HEK293 (cell line): ENCODE data around the gene BCR.

Source experiments
- CTCF ChIA-PET: fragments of 350-600 bp; formaldehyde crosslinking; extraction: SDS; loops from one replicate; lab custom pipeline; 2021; ENCODE audit warnings: antibody characterized with exemption; lab: Yijun Ruan, JAX
- POLR2A ChIA-PET: fragments of 300-600 bp; formaldehyde crosslinking; extraction: SDS; loops from one replicate; lab custom pipeline; 2020; ENCODE audit warnings: antibody characterized with exemption, inconsistent platforms; lab: Yijun Ruan, JAX
- H3K27ac ChIP-seq: fragments of 200-500 bp; sonication (Bioruptor generic); 2 replicates; pipeline ENCODE4 v1.5.1; 2014; ENCODE audit warnings: low read depth, low read length, control low read depth, inconsistent platforms; ENCODE audit errors: extremely low read depth
- H3K36me3 ChIP-seq, 2 experiments: fragments of 200-500 bp in 1 of 2; sonication (Bioruptor generic) in 1 of 2; 1 replicate in 1 of 2; 2 replicates in 1 of 2; pipeline ENCODE4 v1.5.1; 2014 to 2017; ENCODE audit warnings: inconsistent platforms in 2 of 2, low read length in 2 of 2; ENCODE audit not compliant: control insufficient read depth in 2 of 2, insufficient read depth in 1 of 2
- H3K4me1 ChIP-seq: fragments of 200-500 bp; sonication (Bioruptor generic); 2 replicates; pipeline ENCODE4 v1.5.1; 2014; ENCODE audit warnings: mild to moderate bottlenecking, low read length, inconsistent platforms; ENCODE audit not compliant: control insufficient read depth, insufficient read depth
- H3K4me3 ChIP-seq: 2 replicates; pipeline ENCODE4 v1.5.1; 2011; ENCODE audit warnings: low read depth, mild to moderate bottlenecking, control low read depth, low read length, moderate library complexity
- H3K9me3 ChIP-seq: fragments of 200-500 bp; sonication (Bioruptor generic); 2 replicates; pipeline ENCODE4 v1.5.1; 2014; ENCODE audit warnings: low read depth, low read length, inconsistent platforms; ENCODE audit not compliant: control insufficient read depth, insufficient read depth
- FEZF1 ChIP-seq: fragments of 450-650 bp; formaldehyde crosslinking; IDR thresholded peaks from 2 replicates; pipeline ENCODE4 v1.5.1; 2016; ENCODE audit warnings: missing biosample characterization, missing genetic modification characterization
- KLF7 ChIP-seq: fragments of 450-650 bp; formaldehyde crosslinking; IDR thresholded peaks from 2 replicates; pipeline ENCODE4 v1.5.1; 2016; ENCODE audit warnings: missing biosample characterization, missing genetic modification characterization, borderline replicate concordance
- MZF1 ChIP-seq: fragments of 450-650 bp; formaldehyde crosslinking; IDR thresholded peaks from 2 replicates; pipeline ENCODE4 v1.5.1; 2017; ENCODE audit warnings: missing biosample characterization, missing genetic modification characterization, borderline replicate concordance
- TCF7L2 ChIP-seq: IDR thresholded peaks from 2 replicates; pipeline ENCODE4 v1.6.1; 2011; ENCODE audit warnings: low read depth, mild to moderate bottlenecking, inconsistent platforms, low read length, moderate library complexity, borderline replicate concordance
- ZBTB20 ChIP-seq: fragments of 450-650 bp; formaldehyde crosslinking; IDR thresholded peaks from 2 replicates; pipeline ENCODE4 v1.5.1; 2016; ENCODE audit warnings: missing biosample characterization, missing genetic modification characterization
- ZFP3 ChIP-seq: fragments of 450-650 bp; formaldehyde crosslinking; IDR thresholded peaks from 2 replicates; pipeline ENCODE4 v1.5.1; 2016; ENCODE audit warnings: low read depth, missing biosample characterization, missing genetic modification characterization
- ZNF132 ChIP-seq: fragments of 450-650 bp; formaldehyde crosslinking; IDR thresholded peaks from 2 replicates; pipeline ENCODE4 v1.5.1; 2017; ENCODE audit warnings: missing biosample characterization, missing genetic modification characterization, borderline replicate concordance
- ZNF133 ChIP-seq: fragments of 450-650 bp; formaldehyde crosslinking; IDR thresholded peaks from 2 replicates; pipeline ENCODE4 v1.5.1; 2016; ENCODE audit warnings: missing biosample characterization, missing genetic modification characterization
- ZNF16 ChIP-seq: fragments of 450-650 bp; formaldehyde crosslinking; IDR thresholded peaks from 2 replicates; pipeline ENCODE4 v1.5.1; 2016; ENCODE audit warnings: low read depth, missing biosample characterization, missing genetic modification characterization
- ZNF248 ChIP-seq: fragments of 450-650 bp; formaldehyde crosslinking; IDR thresholded peaks from 2 replicates; pipeline ENCODE4 v1.5.1; 2017; ENCODE audit warnings: missing biosample characterization, missing genetic modification characterization
- ZNF335 ChIP-seq: fragments of 450-650 bp; formaldehyde crosslinking; conservative IDR thresholded peaks from 2 replicates; pipeline ENCODE4 v1.5.1; 2016; ENCODE audit warnings: missing biosample characterization, missing genetic modification characterization
- ZNF37A ChIP-seq: fragments of 450-650 bp; IDR thresholded peaks from 2 replicates; pipeline ENCODE4 v1.5.1; 2018; ENCODE audit warnings: missing biosample characterization, missing genetic modification characterization
- ZNF426 ChIP-seq: fragments of 450-650 bp; formaldehyde crosslinking; IDR thresholded peaks from 2 replicates; pipeline ENCODE4 v1.5.1; 2017; ENCODE audit warnings: missing biosample characterization, missing genetic modification characterization, mild to moderate bottlenecking, inconsistent platforms, moderate library complexity
- ZNF513 ChIP-seq: fragments of 450-650 bp; IDR thresholded peaks from 2 replicates; pipeline ENCODE4 v1.5.1; 2018; ENCODE audit warnings: missing biosample characterization, missing genetic modification characterization
- ZNF529 ChIP-seq: fragments of 450-650 bp; formaldehyde crosslinking; IDR thresholded peaks from 2 replicates; pipeline ENCODE4 v1.5.1; 2017; ENCODE audit warnings: missing genetic modification characterization, missing biosample characterization; ENCODE audit not compliant: insufficient replicate concordance
- ZNF560 ChIP-seq: fragments of 450-650 bp; formaldehyde crosslinking; IDR thresholded peaks from 2 replicates; pipeline ENCODE4 v1.5.1; 2017; ENCODE audit warnings: missing biosample characterization, missing genetic modification characterization, borderline replicate concordance
- ZNF623 ChIP-seq: fragments of 450-650 bp; formaldehyde crosslinking; IDR thresholded peaks from 2 replicates; pipeline ENCODE4 v1.5.1; 2016; ENCODE audit warnings: missing biosample characterization, missing genetic modification characterization
- ZNF747 ChIP-seq: fragments of 450-650 bp; formaldehyde crosslinking; IDR thresholded peaks from 2 replicates; pipeline ENCODE4 v1.5.1; 2016; ENCODE audit warnings: missing biosample characterization, missing genetic modification characterization
- ZNF768 ChIP-seq: fragments of 450-650 bp; formaldehyde crosslinking; IDR thresholded peaks from 2 replicates; pipeline ENCODE4 v1.5.1; 2018; ENCODE audit warnings: missing biosample characterization, mild to moderate bottlenecking, missing genetic modification characterization
- ZNF776 ChIP-seq: fragments of 450-650 bp; formaldehyde crosslinking; IDR thresholded peaks from 2 replicates; pipeline ENCODE4 v1.5.0; 2017; ENCODE audit warnings: missing biosample characterization, missing genetic modification characterization, borderline replicate concordance
- ZNF777 ChIP-seq: fragments of 450-650 bp; formaldehyde crosslinking; IDR thresholded peaks from 2 replicates; pipeline ENCODE4 v1.5.1; 2017; ENCODE audit warnings: missing biosample characterization, missing genetic modification characterization, borderline replicate concordance
- ZNF792 ChIP-seq: fragments of 450-650 bp; formaldehyde crosslinking; IDR thresholded peaks from 2 replicates; pipeline ENCODE4 v1.5.1; 2016; ENCODE audit warnings: missing biosample characterization, missing genetic modification characterization
- ZSCAN18 ChIP-seq: fragments of 450-650 bp; formaldehyde crosslinking; IDR thresholded peaks from 2 replicates; pipeline ENCODE4 v1.5.1; 2016; ENCODE audit warnings: missing biosample characterization, missing genetic modification characterization
- TF ChIP-seq, protein P1 (sequence below): fragments of 450-650 bp; formaldehyde crosslinking; IDR thresholded peaks from 2 replicates; pipeline ENCODE4 v1.5.1; 2017; ENCODE audit warnings: missing biosample characterization, missing genetic modification characterization
- TF ChIP-seq, protein P2 (sequence below): fragments of 450-650 bp; formaldehyde crosslinking; IDR thresholded peaks from 2 replicates; pipeline ENCODE4 v1.5.1; 2016; ENCODE audit warnings: missing biosample characterization, missing genetic modification characterization
- TF ChIP-seq, protein P3 (sequence below): fragments of 450-650 bp; formaldehyde crosslinking; IDR thresholded peaks from 2 replicates; pipeline ENCODE4 v1.5.1; 2017; ENCODE audit warnings: missing biosample characterization, missing genetic modification characterization
- TF ChIP-seq, protein P4 (sequence below): fragments of 450-650 bp; formaldehyde crosslinking; IDR thresholded peaks from 2 replicates; pipeline ENCODE4 v1.5.1; 2016; ENCODE audit warnings: missing biosample characterization, missing genetic modification characterization

Gene BCR

DNA sequence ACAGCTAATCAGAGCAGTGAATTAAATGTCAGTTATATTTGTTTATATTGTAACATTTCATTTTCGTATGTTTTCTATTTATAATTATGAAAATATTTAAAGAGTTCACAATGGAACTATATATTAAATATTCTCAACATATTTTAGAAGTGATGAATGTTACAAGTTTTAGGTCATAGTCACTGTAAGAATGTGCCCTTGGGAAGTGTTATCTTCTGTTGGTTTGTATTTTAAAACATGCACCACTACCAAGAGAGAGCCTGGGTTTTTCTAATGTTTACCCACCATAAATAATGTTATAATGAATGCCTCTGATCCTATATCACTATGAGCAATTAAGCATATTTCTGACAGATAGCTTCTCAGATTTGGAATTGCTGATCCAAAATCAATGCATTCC is 171.0 kb downstream of the BCR start:
- Histone ChIP-seq H3K9me3 (no peaks in the 10 kb centered on the region), H3K4me1 (no peaks in the 10 kb centered on the region), H3K4me3 (no peak overlapping the region), H3K27ac (no peak overlapping the region), H3K36me3 (no peaks in the 10 kb centered on the region)
- ChIA-PET POLR2A (no interaction called here), CTCF (no interaction called here)
- TF ChIP-seq ZNF513 (no peak), ZNF132 (tag by site-specific recombination) (no peak), MZF1 (tag by site-specific recombination) (no peak), ZNF747 (tag by site-specific recombination) (no peak), ZNF768 (tag by site-specific recombination) (no peak), ZNF248 (no peak), ZFP3 (tag by site-specific recombination) (no peak), ZNF792 (tag by site-specific recombination) (no peak), ZNF133 (tag by site-specific recombination) (no peak), ZNF37A (tag by site-specific recombination) (no peak), ZNF623 (tag by site-specific recombination) (no peak)
- TF ChIP-seq, protein P1, sequence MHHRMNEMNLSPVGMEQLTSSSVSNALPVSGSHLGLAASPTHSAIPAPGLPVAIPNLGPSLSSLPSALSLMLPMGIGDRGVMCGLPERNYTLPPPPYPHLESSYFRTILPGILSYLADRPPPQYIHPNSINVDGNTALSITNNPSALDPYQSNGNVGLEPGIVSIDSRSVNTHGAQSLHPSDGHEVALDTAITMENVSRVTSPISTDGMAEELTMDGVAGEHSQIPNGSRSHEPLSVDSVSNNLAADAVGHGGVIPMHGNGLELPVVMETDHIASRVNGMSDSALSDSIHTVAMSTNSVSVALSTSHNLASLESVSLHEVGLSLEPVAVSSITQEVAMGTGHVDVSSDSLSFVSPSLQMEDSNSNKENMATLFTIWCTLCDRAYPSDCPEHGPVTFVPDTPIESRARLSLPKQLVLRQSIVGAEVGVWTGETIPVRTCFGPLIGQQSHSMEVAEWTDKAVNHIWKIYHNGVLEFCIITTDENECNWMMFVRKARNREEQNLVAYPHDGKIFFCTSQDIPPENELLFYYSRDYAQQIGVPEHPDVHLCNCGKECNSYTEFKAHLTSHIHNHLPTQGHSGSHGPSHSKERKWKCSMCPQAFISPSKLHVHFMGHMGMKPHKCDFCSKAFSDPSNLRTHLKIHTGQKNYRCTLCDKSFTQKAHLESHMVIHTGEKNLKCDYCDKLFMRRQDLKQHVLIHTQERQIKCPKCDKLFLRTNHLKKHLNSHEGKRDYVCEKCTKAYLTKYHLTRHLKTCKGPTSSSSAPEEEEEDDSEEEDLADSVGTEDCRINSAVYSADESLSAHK = no peak
- TF ChIP-seq, protein P2, sequence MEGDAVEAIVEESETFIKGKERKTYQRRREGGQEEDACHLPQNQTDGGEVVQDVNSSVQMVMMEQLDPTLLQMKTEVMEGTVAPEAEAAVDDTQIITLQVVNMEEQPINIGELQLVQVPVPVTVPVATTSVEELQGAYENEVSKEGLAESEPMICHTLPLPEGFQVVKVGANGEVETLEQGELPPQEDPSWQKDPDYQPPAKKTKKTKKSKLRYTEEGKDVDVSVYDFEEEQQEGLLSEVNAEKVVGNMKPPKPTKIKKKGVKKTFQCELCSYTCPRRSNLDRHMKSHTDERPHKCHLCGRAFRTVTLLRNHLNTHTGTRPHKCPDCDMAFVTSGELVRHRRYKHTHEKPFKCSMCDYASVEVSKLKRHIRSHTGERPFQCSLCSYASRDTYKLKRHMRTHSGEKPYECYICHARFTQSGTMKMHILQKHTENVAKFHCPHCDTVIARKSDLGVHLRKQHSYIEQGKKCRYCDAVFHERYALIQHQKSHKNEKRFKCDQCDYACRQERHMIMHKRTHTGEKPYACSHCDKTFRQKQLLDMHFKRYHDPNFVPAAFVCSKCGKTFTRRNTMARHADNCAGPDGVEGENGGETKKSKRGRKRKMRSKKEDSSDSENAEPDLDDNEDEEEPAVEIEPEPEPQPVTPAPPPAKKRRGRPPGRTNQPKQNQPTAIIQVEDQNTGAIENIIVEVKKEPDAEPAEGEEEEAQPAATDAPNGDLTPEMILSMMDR = no peak

DNA sequence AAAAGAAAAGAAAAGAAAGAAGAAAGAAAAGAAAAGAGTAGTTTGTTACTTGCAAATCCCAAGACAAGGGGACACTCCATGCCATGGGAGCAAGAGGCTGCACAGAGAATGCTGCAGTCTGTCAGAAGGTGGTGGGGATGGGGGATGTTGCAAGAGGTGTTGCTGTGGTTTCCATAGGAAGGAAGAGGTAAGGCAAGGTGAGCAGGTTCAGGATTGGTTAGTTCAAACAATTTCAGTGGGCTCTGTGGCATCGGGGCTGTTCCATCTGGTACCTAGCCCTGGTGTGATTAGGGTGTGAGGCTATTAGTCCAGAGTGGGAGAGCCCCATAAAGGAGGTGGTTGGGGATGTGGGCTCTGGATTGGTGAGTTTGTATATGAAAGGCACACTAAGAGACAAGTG is 172.7 kb downstream of the BCR start:
- Histone ChIP-seq H3K4me1 (no peaks in the 10 kb centered on the region), H3K27ac (no peak overlapping the region), H3K9me3 (no peaks in the 10 kb centered on the region), H3K36me3 (no peaks in the 10 kb centered on the region), H3K4me3 (no peak overlapping the region)
- ChIA-PET POLR2A (no interaction called here), CTCF (interaction anchor here (0.7 kb wide), 1 partner anchor 464 kb away, joined by 3 read pairs; no protein-coding TSS in a partner anchor)
- TF ChIP-seq ZNF335 (tag by site-specific recombination) (no peak), ZNF560 (tag by site-specific recombination) (no peak), ZNF16 (tag by site-specific recombination) (no peak), TCF7L2 (no peak), ZNF776 (no peak), FEZF1 (tag by site-specific recombination) (no peak), ZNF777 (no peak), ZBTB20 (tag by site-specific recombination) (no peak), KLF7 (tag by site-specific recombination) (no peak), ZSCAN18 (no peak), ZNF426 (tag by site-specific recombination) (no peak), ZNF529 (no peak)
- TF ChIP-seq, protein P3, sequence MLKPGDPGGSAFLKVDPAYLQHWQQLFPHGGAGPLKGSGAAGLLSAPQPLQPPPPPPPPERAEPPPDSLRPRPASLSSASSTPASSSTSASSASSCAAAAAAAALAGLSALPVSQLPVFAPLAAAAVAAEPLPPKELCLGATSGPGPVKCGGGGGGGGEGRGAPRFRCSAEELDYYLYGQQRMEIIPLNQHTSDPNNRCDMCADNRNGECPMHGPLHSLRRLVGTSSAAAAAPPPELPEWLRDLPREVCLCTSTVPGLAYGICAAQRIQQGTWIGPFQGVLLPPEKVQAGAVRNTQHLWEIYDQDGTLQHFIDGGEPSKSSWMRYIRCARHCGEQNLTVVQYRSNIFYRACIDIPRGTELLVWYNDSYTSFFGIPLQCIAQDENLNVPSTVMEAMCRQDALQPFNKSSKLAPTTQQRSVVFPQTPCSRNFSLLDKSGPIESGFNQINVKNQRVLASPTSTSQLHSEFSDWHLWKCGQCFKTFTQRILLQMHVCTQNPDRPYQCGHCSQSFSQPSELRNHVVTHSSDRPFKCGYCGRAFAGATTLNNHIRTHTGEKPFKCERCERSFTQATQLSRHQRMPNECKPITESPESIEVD (tag by site-specific recombination) = no peak
- TF ChIP-seq, protein P4, sequence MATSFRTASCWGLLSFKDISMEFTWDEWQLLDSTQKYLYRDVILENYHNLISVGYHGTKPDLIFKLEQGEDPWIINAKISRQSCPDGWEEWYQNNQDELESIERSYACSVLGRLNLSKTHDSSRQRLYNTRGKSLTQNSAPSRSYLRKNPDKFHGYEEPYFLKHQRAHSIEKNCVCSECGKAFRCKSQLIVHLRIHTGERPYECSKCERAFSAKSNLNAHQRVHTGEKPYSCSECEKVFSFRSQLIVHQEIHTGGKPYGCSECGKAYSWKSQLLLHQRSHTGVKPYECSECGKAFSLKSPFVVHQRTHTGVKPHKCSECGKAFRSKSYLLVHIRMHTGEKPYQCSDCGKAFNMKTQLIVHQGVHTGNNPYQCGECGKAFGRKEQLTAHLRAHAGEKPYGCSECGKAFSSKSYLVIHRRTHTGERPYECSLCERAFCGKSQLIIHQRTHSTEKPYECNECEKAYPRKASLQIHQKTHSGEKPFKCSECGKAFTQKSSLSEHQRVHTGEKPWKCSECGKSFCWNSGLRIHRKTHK (tag by site-specific recombination) = no peak
